ENCODE results near the gene STAT3. TPM values are rescaled to one million over a fixed set of nuclear protein-coding genes. Genes with fewer than 3 reads are reported as not detected.
"Not testable (repeated sequence)": the region's sequence is repeated elsewhere in the genome, so short reads cannot be mapped to it uniquely, and the experiment has no call there.

Gene STAT3
- total RNA-seq, 4 donors from 2014 or later, result 178 to 219 (median 191) TPM

- DNase-seq, result peak in 2 of 3 donors; percentile 71 to 81
- no peaks in the 10 kb centered on the region for H3K27me3 ChIP-seq
- peaks cover 0 to 34% (median 0%) of the 10 kb centered on the region in 4 donors for H3K4me1 ChIP-seq
- TF ChIP-seq POLR2A (IDR thresholded peaks at IDR 0.05), result no peak
- TF ChIP-seq, protein P1, sequence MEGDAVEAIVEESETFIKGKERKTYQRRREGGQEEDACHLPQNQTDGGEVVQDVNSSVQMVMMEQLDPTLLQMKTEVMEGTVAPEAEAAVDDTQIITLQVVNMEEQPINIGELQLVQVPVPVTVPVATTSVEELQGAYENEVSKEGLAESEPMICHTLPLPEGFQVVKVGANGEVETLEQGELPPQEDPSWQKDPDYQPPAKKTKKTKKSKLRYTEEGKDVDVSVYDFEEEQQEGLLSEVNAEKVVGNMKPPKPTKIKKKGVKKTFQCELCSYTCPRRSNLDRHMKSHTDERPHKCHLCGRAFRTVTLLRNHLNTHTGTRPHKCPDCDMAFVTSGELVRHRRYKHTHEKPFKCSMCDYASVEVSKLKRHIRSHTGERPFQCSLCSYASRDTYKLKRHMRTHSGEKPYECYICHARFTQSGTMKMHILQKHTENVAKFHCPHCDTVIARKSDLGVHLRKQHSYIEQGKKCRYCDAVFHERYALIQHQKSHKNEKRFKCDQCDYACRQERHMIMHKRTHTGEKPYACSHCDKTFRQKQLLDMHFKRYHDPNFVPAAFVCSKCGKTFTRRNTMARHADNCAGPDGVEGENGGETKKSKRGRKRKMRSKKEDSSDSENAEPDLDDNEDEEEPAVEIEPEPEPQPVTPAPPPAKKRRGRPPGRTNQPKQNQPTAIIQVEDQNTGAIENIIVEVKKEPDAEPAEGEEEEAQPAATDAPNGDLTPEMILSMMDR (IDR thresholded peaks at IDR 0.05), result no peak
- H3K4me3 ChIP-seq, result no peak overlapping the region
- H3K9me3 ChIP-seq, result no peaks in the 10 kb centered on the region
- peaks cover 0 to 9% (median 0%) of the 10 kb centered on the region in 3 donors for H3K36me3 ChIP-seq
- peak overlapping the region in 3 of 4 donors; percentile 34 to 79 (median 75) for H3K27ac ChIP-seq
Measured at GRCh38 chr17:42399948-42400843, 12.0 kb upstream of the STAT3 start.

GRCh38 chr17:42399121-42399520 lies 10.9 kb upstream of the STAT3 start:
- H3K4me1 ChIP-seq, result peaks cover 0 to 34% (median 0%) of the 10 kb centered on the region in 4 donors
- DNase-seq, result no peak
- peaks cover 0 to 2% (median 0%) of the 10 kb centered on the region in 3 donors for H3K36me3 ChIP-seq
- H3K27me3 ChIP-seq, result no peaks in the 10 kb centered on the region
- TF ChIP-seq POLR2A (IDR thresholded peaks at IDR 0.05), result no peak
- TF ChIP-seq, protein P1 (IDR thresholded peaks at IDR 0.05), result no peak
- H3K4me3 ChIP-seq, result no peak overlapping the region
- peak overlapping the region in 1 of 4 donors; percentile 25 for H3K27ac ChIP-seq
- H3K9me3 ChIP-seq, result no peaks in the 10 kb centered on the region

- not testable (repeated sequence) for H3K36me3 ChIP-seq, H3K27ac ChIP-seq, H3K9me3 ChIP-seq, H3K27me3 ChIP-seq, DNase-seq, H3K4me3 ChIP-seq
- peaks cover 0 to 14% (median 2%) of the 10 kb centered on the region in 4 donors for H3K4me1 ChIP-seq
Measured at GRCh38 chr17:42395601-42396000, 7.4 kb upstream of the STAT3 start.

- no peak for DNase-seq
- Histone ChIP-seq H3K27me3 (no peaks in the 10 kb centered on the region), H3K36me3 (no peaks in the 10 kb centered on the region), H3K27ac (no peak overlapping the region), H3K4me3 (no peak overlapping the region), H3K9me3 (no peaks in the 10 kb centered on the region), H3K4me1 (peaks cover 0 to 7% (median 2%) of the 10 kb centered on the region in 4 donors)
- TF ChIP-seq, protein P1 (IDR thresholded peaks at IDR 0.05), result no peak
- TF ChIP-seq POLR2A (IDR thresholded peaks at IDR 0.05), result no peak
Measured at GRCh38 chr17:42394838-42395237, 6.6 kb upstream of the STAT3 start.

- Histone ChIP-seq H3K9me3 (no peaks in the 10 kb centered on the region), H3K36me3 (no peaks in the 10 kb centered on the region), H3K4me1 (peaks cover 0 to 4% (median 0%) of the 10 kb centered on the region in 4 donors), H3K4me3 (no peak overlapping the region), H3K27me3 (no peaks in the 10 kb centered on the region), H3K27ac (peak overlapping the region in 1 of 4 donors; percentile 28)
- no peak for DNase-seq
- TF ChIP-seq, protein P1 (IDR thresholded peaks at IDR 0.05), result no peak
- no peak for TF ChIP-seq POLR2A (IDR thresholded peaks at IDR 0.05)
Measured at GRCh38 chr17:42392692-42393415, 4.6 kb upstream of the STAT3 start.

GRCh38 chr17:42391439-42391838 lies 3.2 kb upstream of the STAT3 start:
- not testable (repeated sequence) for H3K27me3 ChIP-seq, H3K36me3 ChIP-seq, H3K9me3 ChIP-seq, H3K4me3 ChIP-seq, H3K4me1 ChIP-seq, H3K27ac ChIP-seq
- peak in 1 of 3 donors; percentile 18 for DNase-seq
